Natural killer cell (primary cell): Measurements from ENCODE around the gene CAMK2D. TPM values are rescaled to one million over a fixed set of nuclear protein-coding genes. Genes with fewer than 3 reads are reported as not detected.

ENCODE experiments used
- ATAC-seq, 3 donors: fragments of 150-1000 bp in 2 of 3; fragments of 200-7000 bp in 1 of 3; cut with Tn5 transposase; 1 replicate in 1 of 3; 2 replicates in 2 of 3; pipeline ENCODE4 v1.10.0; 2021; ENCODE audit warnings: mild to moderate bottlenecking in 2 of 3, moderate library complexity in 2 of 3
- DNase-seq, 2 donors: peaks; one replicate each; pipeline versions ENCODE4 v3.0.0 to v3.0.0-alpha.2; 2013 to 2021; ENCODE audit warnings: mixed read lengths in 1 of 2
- H3K27ac ChIP-seq: one replicate; pipeline ENCODE4 v1.5.1; 2013; ENCODE audit warnings: mild to moderate bottlenecking, low read length
- H3K27me3 ChIP-seq: one replicate; pipeline ENCODE4 v1.6.1; 2013; ENCODE audit warnings: low read length; ENCODE audit not compliant: control insufficient read depth, insufficient read depth
- H3K36me3 ChIP-seq: one replicate; pipeline ENCODE4 v1.6.1; 2013; ENCODE audit warnings: low read length; ENCODE audit not compliant: control insufficient read depth, insufficient read depth
- H3K4me1 ChIP-seq: one replicate; pipeline ENCODE4 v1.6.1; 2013; ENCODE audit warnings: low read length; ENCODE audit not compliant: control insufficient read depth, insufficient read depth
- H3K4me3 ChIP-seq: one replicate; pipeline ENCODE4 v1.5.1; 2013; ENCODE audit warnings: low read length
- H3K9me3 ChIP-seq: one replicate; pipeline ENCODE4 v1.6.1; 2013; ENCODE audit warnings: low read length; ENCODE audit not compliant: control insufficient read depth, insufficient read depth
- H3K27ac Mint-ChIP-seq, 2 donors: one replicate each; pipeline ENCODE4 v1.8.0; 2022; ENCODE audit warnings: mild to moderate bottlenecking in 2 of 2, mixed read lengths in 2 of 2, moderate library complexity in 1 of 2
- H3K27me3 Mint-ChIP-seq, 2 donors: one replicate each; pipeline ENCODE4 v1.8.0; 2022; ENCODE audit warnings: low read depth in 2 of 2, mixed read lengths in 2 of 2
- H3K36me3 Mint-ChIP-seq: one replicate; pipeline ENCODE4 v1.8.0; 2022; ENCODE audit warnings: mixed read lengths
- H3K4me1 Mint-ChIP-seq, 2 donors: one replicate each; pipeline ENCODE4 v1.8.0; 2022; ENCODE audit warnings: mixed read lengths in 2 of 2
- H3K4me3 Mint-ChIP-seq: one replicate; pipeline ENCODE4 v1.8.0; 2022; ENCODE audit warnings: mild to moderate bottlenecking, moderate library complexity, mixed read lengths
- H3K9me3 Mint-ChIP-seq, 2 donors: one replicate each; pipeline ENCODE4 v1.8.0; 2022; ENCODE audit warnings: mixed read lengths in 2 of 2
- CTCF ChIP-seq: fragments of 200-600 bp; IDR thresholded peaks from one replicate; pipeline ENCODE4 v1.8.0; 2022; ENCODE audit warnings: antibody characterized with exemption
- WGBS: methylation state at CpG from one replicate; pipeline ENCODE4 v1.1.7; 2013; ENCODE audit warnings: missing lambda C conversion rate; ENCODE audit not compliant: insufficient coverage; 5-methylcytosine and 5-hydroxymethylcytosine counted together
- intact Hi-C: fragments of 100-400 bp; cut with micrococcal nuclease; formaldehyde crosslinking; loops from one replicate; pipeline ENCODE4 v1.14.2; 2022
- total RNA-seq, 4 donors: library from RNA; stranded (reverse); fragments of 120-200 nt in 1 of 4; gene quantifications; one replicate each; pipeline versions ENCODE4 v1.2.3 to v1.2.4, GENCODE V29; 2013 to 2022

The CAMK2D gene
- total RNA-seq, 3 donors from 2014 or later (not counting 1 experiment from before 2014, with no cell fraction given): 31.6 to 40.1 (median 34.5) TPM

DNA sequence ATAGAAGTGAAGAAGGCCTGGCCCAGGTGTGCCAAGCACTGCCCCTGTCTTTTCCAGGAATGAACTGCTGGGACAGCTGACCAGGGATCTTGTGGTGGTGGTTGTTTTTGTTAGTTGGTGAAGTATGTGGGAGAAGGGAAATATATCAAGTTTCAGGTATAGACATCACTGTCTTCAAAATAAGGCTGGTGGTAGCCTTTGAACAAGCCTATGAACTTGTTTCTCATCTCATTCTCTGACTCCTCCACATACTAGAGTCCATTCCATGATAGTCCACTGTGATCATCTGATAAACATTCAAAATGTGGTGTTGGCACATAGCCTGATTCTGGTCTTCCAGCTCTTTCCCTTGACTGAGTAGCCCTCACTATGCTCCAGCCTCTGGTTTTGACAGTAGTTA, 303.7 kb downstream of the CAMK2D start:
- Histone ChIP-seq H3K27ac (no peak overlapping the region), H3K4me3 (no peak overlapping the region), H3K27me3 (no peaks in the 10 kb centered on the region), H3K4me1 (no peaks in the 10 kb centered on the region), H3K36me3 (peaks cover 50% of the 10 kb centered on the region), H3K9me3 (no peaks in the 10 kb centered on the region)
- no peak for TF ChIP-seq CTCF
- intact Hi-C loops: no loop called here
- Mint-ChIP-seq H3K36me3 (peaks cover 9% of the 10 kb centered on the region), H3K27ac (no peak overlapping the region), H3K27me3 (no peaks in the 10 kb centered on the region), H3K4me3 (no peak overlapping the region), H3K4me1 (no peaks in the 10 kb centered on the region), H3K9me3 (no peaks in the 10 kb centered on the region)
- no peak for ATAC-seq
- DNase-seq: no peak

GRCh38 chr4:113457121-113457520, 304.4 kb downstream of the CAMK2D start:
- DNase-seq: no peak
- WGBS: 97% methylated on average over 6 of the region's 8 CpGs
- intact Hi-C loops: no loop called here
- Mint-ChIP-seq H3K36me3 (peaks cover 9% of the 10 kb centered on the region), H3K27ac (no peak overlapping the region), H3K4me1 (no peaks in the 10 kb centered on the region), H3K27me3 (no peaks in the 10 kb centered on the region), H3K4me3 (no peak overlapping the region), H3K9me3 (no peaks in the 10 kb centered on the region)
- H3K4me3 ChIP-seq: no peak overlapping the region
- H3K9me3 ChIP-seq: no peaks in the 10 kb centered on the region
- no peak for TF ChIP-seq CTCF
- peaks cover 50% of the 10 kb centered on the region for H3K36me3 ChIP-seq
- H3K4me1 ChIP-seq: no peaks in the 10 kb centered on the region
- no peaks in the 10 kb centered on the region for H3K27me3 ChIP-seq
- no peak for ATAC-seq
- no peak overlapping the region for H3K27ac ChIP-seq

GRCh38 chr4:113455061-113455460, 306.5 kb downstream of the CAMK2D start:
- Mint-ChIP-seq H3K36me3 (peaks cover 9% of the 10 kb centered on the region), H3K4me3 (no peak overlapping the region), H3K9me3 (no peaks in the 10 kb centered on the region), H3K27me3 (no peaks in the 10 kb centered on the region), H3K27ac (no peak overlapping the region), H3K4me1 (no peaks in the 10 kb centered on the region)
- intact Hi-C loops: no loop called here
- Histone ChIP-seq H3K4me3 (no peak overlapping the region), H3K27me3 (no peaks in the 10 kb centered on the region), H3K4me1 (no peaks in the 10 kb centered on the region), H3K36me3 (peaks cover 43% of the 10 kb centered on the region), H3K9me3 (no peaks in the 10 kb centered on the region), H3K27ac (no peak overlapping the region)
- DNase-seq (no peak), ATAC-seq (no peak)
- WGBS: 86% methylated on average over 2 of the region's 2 CpGs
- no peak for TF ChIP-seq CTCF

DNA sequence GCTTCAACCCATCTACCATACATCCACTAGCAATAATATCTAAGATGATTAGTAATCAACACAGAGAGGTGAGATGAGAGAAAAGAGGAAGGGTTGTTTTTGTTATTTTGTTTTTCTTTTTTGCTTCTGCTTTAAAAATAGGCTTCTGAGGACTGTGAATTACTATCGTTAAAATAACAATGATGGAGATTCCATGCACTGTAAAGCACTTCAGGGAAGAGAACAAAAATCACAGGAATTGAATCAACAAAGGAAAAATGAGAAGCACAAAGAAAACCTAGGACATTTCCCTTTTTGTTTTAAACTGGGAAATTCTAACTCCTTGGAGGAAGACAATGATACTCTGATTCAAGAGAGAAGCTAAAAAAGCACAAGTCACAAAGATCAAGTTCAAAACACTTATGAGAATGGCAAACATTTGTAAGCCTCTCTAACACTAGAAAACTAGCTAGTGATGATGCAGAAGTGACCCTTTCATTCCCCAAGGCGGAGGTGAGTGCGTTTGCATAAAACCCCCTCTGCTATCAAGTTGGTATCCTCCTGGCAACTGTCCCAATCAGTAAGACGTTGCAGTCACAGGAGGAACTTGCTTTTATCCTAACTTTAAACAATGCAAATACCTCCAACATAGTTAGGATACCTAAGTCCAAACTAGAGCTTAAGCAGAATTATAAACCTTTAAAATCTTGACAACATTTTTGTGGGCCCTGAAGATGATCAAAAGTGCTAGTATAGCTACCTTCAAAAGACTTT, 308.5 kb downstream of the CAMK2D start:
- Histone ChIP-seq H3K4me1 (no peaks in the 10 kb centered on the region), H3K27me3 (no peaks in the 10 kb centered on the region), H3K36me3 (peaks cover 34% of the 10 kb centered on the region), H3K4me3 (no peak overlapping the region), H3K27ac (no peak overlapping the region), H3K9me3 (no peaks in the 10 kb centered on the region)
- WGBS: 58% methylated on average over 4 of the region's 4 CpGs
- Mint-ChIP-seq H3K4me3 (no peak overlapping the region), H3K36me3 (peaks cover 9% of the 10 kb centered on the region), H3K4me1 (no peaks in the 10 kb centered on the region), H3K27ac (no peak overlapping the region), H3K27me3 (no peaks in the 10 kb centered on the region), H3K9me3 (no peaks in the 10 kb centered on the region)
- intact Hi-C loops: no loop called here
- TF ChIP-seq CTCF: no peak
- no peak for DNase-seq
- ATAC-seq: no peak
